ENCODE data around the gene CENPE.
A peak's percentile ranks its signal among the peaks of the same experiment; 100 is the strongest.

The CENPE gene

DNA sequence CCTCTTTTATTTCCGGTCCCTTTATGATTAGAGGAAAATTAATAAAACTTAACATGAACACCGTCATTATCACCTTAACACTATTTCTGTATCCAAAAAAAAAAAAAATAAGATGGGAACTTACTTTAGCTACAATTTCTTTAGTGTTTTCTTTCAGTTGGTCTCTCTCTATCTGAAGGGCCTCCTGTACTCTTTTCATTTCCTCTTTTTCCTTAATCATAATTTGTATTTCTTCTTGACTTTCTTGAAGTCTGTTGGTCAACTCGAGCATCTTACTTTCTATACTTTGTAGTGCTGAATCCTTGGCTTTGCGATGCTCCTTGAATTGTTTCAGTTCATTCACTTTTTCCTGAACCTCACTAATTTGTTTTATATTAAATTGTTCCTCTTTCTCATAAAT, 53.2 kb downstream of the CENPE start:
- Histone ChIP-seq H3K27me3 (replicated peaks) (no peaks in the 10 kb centered on the region), H3K27ac (no peak overlapping the region), H3K36me3 (replicated peaks) (no peaks in the 10 kb centered on the region), H3K4me3 (ENCODE audit: low read depth, low read length) (no peak overlapping the region)
- TF ChIP-seq, protein P1, sequence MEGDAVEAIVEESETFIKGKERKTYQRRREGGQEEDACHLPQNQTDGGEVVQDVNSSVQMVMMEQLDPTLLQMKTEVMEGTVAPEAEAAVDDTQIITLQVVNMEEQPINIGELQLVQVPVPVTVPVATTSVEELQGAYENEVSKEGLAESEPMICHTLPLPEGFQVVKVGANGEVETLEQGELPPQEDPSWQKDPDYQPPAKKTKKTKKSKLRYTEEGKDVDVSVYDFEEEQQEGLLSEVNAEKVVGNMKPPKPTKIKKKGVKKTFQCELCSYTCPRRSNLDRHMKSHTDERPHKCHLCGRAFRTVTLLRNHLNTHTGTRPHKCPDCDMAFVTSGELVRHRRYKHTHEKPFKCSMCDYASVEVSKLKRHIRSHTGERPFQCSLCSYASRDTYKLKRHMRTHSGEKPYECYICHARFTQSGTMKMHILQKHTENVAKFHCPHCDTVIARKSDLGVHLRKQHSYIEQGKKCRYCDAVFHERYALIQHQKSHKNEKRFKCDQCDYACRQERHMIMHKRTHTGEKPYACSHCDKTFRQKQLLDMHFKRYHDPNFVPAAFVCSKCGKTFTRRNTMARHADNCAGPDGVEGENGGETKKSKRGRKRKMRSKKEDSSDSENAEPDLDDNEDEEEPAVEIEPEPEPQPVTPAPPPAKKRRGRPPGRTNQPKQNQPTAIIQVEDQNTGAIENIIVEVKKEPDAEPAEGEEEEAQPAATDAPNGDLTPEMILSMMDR (IDR thresholded peaks at IDR 0.05; ENCODE audit: low read depth, low read length, missing control alignments), result no peak
- in situ Hi-C loops (cut with HindIII; ENCODE audit: low pct_ligation_motif_present, low sequenced_read_pairs), result no loop called here
- no peak for DNase-seq

DNA sequence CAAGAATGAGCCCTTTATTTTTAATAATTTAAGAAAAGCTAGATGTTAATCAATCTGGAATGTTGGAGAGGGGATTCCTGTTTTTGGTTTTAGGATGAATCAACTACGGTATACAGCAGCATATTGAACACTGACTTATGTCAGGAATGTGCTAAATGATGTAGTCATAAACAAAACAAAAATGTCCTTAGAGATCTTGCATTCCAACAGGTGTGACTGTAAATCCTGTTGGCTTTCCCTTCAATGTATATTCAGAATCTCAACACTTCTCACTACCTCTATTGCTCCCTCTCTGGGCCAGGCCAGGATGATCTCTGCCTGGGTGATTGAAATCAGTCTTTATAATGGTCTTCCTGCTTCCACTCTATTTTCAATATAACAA, 60.7 kb downstream of the CENPE start:
- peak; percentile 5 for DNase-seq
- no peak overlapping the region for H3K27ac ChIP-seq
- TF ChIP-seq, protein P1 (IDR thresholded peaks at IDR 0.05; ENCODE audit: low read depth, low read length, missing control alignments), result no peak
- H3K4me3 ChIP-seq (ENCODE audit: low read depth, low read length), result no peak overlapping the region
- in situ Hi-C loops (cut with HindIII; ENCODE audit: low pct_ligation_motif_present, low sequenced_read_pairs), result no loop called here
- H3K27me3 ChIP-seq (replicated peaks), result no peaks in the 10 kb centered on the region
- H3K36me3 ChIP-seq (replicated peaks), result no peaks in the 10 kb centered on the region

DNA sequence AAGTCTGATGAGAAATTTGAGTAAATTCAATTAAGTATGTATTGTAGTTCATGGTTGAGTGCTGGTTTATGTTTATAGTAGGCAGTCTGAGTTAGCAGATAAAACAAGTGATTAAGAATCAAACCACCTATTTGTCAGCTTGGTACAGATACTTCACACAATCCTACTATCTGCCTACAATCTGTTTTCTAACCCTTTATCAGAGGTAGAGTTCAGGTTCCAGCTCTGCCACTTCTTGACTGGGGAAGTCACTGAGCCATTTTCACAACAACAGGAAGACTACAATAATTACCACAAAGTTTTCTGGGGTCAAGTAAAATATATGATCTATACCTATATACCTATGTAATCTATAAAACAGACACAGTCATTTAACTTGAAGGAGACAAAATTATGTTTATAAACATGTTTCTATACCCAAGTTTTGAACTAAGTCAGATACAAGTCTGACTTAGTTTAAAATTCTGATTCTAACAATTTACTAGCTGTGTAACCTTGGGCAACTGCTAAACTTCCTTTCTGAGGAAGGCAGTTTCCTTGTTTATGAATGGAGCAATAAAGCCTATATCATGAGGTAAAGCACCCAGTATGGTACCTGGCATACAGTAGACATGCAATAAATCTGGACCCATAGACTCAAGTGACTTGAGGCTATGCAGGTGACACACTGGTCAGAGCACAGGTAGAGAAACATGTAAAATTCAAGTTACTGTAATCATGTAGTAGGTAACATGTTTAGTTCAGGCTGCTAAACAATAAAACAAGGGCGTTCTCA, 61.3 kb downstream of the CENPE start:
- in situ Hi-C loops (cut with HindIII; ENCODE audit: low pct_ligation_motif_present, low sequenced_read_pairs), result no loop called here
- H3K4me3 ChIP-seq (ENCODE audit: low read depth, low read length), result no peak overlapping the region
- no peak for DNase-seq
- TF ChIP-seq, protein P1 (IDR thresholded peaks at IDR 0.05; ENCODE audit: low read depth, low read length, missing control alignments), result no peak
- H3K36me3 ChIP-seq (replicated peaks), result no peaks in the 10 kb centered on the region
- H3K27ac ChIP-seq, result no peak overlapping the region
- no peaks in the 10 kb centered on the region for H3K27me3 ChIP-seq (replicated peaks)

DNA sequence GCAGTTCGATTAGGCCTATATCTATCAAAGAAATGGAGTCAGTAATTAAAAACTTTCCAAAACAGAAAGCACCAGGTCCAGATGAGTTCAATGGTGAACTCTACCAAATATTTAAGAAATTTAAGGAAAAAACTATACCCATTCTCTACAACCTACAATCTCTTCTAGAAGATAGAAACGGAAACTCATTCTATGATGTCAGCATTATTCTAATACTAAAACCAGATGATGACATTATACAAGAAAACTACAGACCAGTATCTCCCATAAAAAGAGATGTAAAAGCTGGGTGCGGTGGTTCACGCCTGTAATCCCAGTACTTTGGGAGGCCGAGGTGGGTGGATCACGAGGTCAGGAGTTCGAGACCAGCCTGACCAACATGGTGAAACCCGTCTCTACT, 69.0 kb downstream of the CENPE start:
- in situ Hi-C loops (cut with HindIII; ENCODE audit: low pct_ligation_motif_present, low sequenced_read_pairs), result no loop called here
- Histone ChIP-seq H3K36me3 (replicated peaks) (no peaks in the 10 kb centered on the region), H3K27ac (no peak overlapping the region), H3K4me3 (ENCODE audit: low read depth, low read length) (no peak overlapping the region), H3K27me3 (replicated peaks) (no peaks in the 10 kb centered on the region)
- no peak for DNase-seq
- TF ChIP-seq, protein P1 (IDR thresholded peaks at IDR 0.05; ENCODE audit: low read depth, low read length, missing control alignments), result no peak

DNA sequence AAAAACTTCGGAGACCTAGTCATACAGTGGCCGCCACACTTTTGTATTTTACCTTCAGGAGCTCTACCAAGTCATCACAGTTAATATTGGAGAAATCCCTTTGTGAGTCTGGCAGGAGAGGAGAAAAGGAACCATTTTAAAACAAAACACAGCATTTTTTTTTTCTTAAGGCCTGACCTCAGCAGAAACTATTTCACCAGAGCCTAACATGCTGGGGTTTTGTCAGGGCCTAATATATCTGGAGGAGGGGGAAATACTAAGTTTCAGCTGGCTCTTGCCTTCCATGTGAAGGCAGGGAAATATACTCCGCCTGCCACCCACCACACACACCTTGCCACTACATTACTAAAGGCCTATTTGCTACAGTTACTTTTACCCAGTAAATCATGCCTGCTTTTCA, 72.0 kb downstream of the CENPE start:
- TF ChIP-seq, protein P1 (IDR thresholded peaks at IDR 0.05; ENCODE audit: low read depth, low read length, missing control alignments), result no peak
- DNase-seq, result no peak
- Histone ChIP-seq H3K27me3 (replicated peaks) (no peaks in the 10 kb centered on the region), H3K27ac (no peak overlapping the region), H3K4me3 (ENCODE audit: low read depth, low read length) (no peak overlapping the region), H3K36me3 (replicated peaks) (no peaks in the 10 kb centered on the region)
- in situ Hi-C loops (cut with HindIII; ENCODE audit: low pct_ligation_motif_present, low sequenced_read_pairs), result no loop called here

DNA sequence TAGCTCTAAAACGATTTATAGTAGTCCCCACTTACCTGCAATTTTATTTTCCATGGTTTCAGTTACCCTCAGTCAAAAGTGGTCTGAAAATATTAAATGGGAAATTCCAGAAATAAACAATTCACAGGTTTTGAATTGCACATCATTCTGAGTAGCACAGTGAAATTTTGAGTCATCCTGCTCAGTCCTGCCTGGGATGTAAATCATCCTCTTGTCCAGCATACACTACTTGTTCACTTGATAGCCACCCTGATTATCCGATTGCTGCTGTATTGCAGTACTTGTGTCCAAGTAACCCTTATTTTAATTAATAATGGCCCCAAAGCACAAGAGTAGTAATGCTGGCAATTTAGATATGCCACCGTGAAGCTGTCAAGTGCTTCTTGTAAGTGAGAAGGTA, 75.0 kb downstream of the CENPE start:
- in situ Hi-C loops (cut with HindIII; ENCODE audit: low pct_ligation_motif_present, low sequenced_read_pairs), result no loop called here
- no peak for DNase-seq
- TF ChIP-seq, protein P1 (IDR thresholded peaks at IDR 0.05; ENCODE audit: low read depth, low read length, missing control alignments), result no peak

More for the DNA sequence above, 75.0 kb downstream of the CENPE start:
- H3K4me3 ChIP-seq (ENCODE audit: low read depth, low read length), result no peak overlapping the region
- H3K36me3 ChIP-seq (replicated peaks), result no peaks in the 10 kb centered on the region
- H3K27ac ChIP-seq, result no peak overlapping the region
- no peaks in the 10 kb centered on the region for H3K27me3 ChIP-seq (replicated peaks)
